SH-SY5Y (cell line): ENCODE results near the gene SMIM29.

Experiments
- GATA2 ChIP-seq: IDR thresholded peaks from 2 replicates; pipeline ENCODE4 v1.6.1; 2011; ENCODE audit warnings: mild to moderate bottlenecking, low read depth, low read length
- GATA3 ChIP-seq: IDR thresholded peaks from 2 replicates; pipeline ENCODE4 v1.6.1; 2011; ENCODE audit warnings: low read depth, mild to moderate bottlenecking, low read length, moderate library complexity

GRCh38 chr6:34237722-34238584 lies 10.9 kb downstream of the SMIM29 start:
- TF ChIP-seq GATA3 = no peak
- no peak for TF ChIP-seq GATA2
